B cell (primary cell): ENCODE data around the gene SMTNL2. TPM values are rescaled to one million over a fixed set of nuclear protein-coding genes. Genes with fewer than 3 reads are reported as not detected.

Experiments used
- ATAC-seq: fragments of 200-7000 bp; cut with Tn5 transposase; one replicate; pipeline ENCODE4 v1.10.0; 2021; ENCODE audit warnings: low read depth, mild to moderate bottlenecking, moderate number of reproducible peaks, moderate library complexity
- CTCF ChIA-PET: fragments of 350-600 bp; sonication (Branson Sonifier 250); formaldehyde crosslinking; loops from one replicate; lab custom pipeline; 2021; ENCODE audit warnings: antibody characterized with exemption, inconsistent platforms; lab: Charles Lee
- POLR2A ChIA-PET: fragments of 350-600 bp; sonication (Branson Sonifier 250); formaldehyde crosslinking; loops from one replicate; lab custom pipeline; 2021; ENCODE audit warnings: antibody characterized with exemption; lab: Charles Lee
- DNase-seq: peaks from one replicate; pipeline ENCODE4 v3.0.0; 2013
- H2AFZ ChIP-seq: 2 replicates; pipeline ENCODE4 v1.6.1; 2012; ENCODE audit warnings: mild to moderate bottlenecking, low read depth, low read length; ENCODE audit not compliant: insufficient read depth, poor library complexity, severe bottlenecking
- H3K27ac ChIP-seq, 2 donors: 1 replicate in 1 of 2; 2 replicates in 1 of 2; pipeline ENCODE4 v1.5.1; 2012 to 2013; ENCODE audit warnings: low read length in 2 of 2, mild to moderate bottlenecking in 2 of 2, moderate library complexity in 1 of 2
- H3K27me3 ChIP-seq, 4 experiments: fragments of 200-600 bp in 1 of 4; sonication (generic) in 1 of 4; replicated peaks in 1 of 4; 1 replicate in 2 of 4; 2 replicates in 2 of 4; pipeline versions ENCODE4 v1.6.1 to v1.7.0; 2013 to 2016; ENCODE audit warnings: low read length in 3 of 4, mild to moderate bottlenecking in 2 of 4, mixed read lengths in 1 of 4, moderate library complexity in 1 of 4; ENCODE audit not compliant: insufficient read depth in 4 of 4, control insufficient read depth in 3 of 4; ENCODE audit errors: control extremely low read depth in 1 of 4
- H3K36me3 ChIP-seq, 2 experiments: replicated peaks in 1 of 2; 1 replicate in 1 of 2; 2 replicates in 1 of 2; pipeline versions ENCODE4 v1.6.1 to v1.7.1; 2013; ENCODE audit warnings: low read length in 1 of 2; ENCODE audit not compliant: insufficient read depth in 2 of 2, control insufficient read depth in 1 of 2; ENCODE audit errors: control extremely low read depth in 1 of 2, extremely low read depth in 1 of 2
- H3K4me1 ChIP-seq, 2 donors: fragments of 200-600 bp in 1 of 2; sonication (generic) in 1 of 2; 1 replicate in 1 of 2; 2 replicates in 1 of 2; pipeline versions ENCODE4 v1.5.1 to v1.6.1; 2013 to 2017; ENCODE audit warnings: low read length in 2 of 2; ENCODE audit not compliant: control insufficient read depth in 2 of 2, insufficient read depth in 2 of 2
- H3K4me2 ChIP-seq: replicated peaks from 2 replicates; pipeline ENCODE3; 2012; ENCODE audit warnings: mild to moderate bottlenecking, low read depth, low read length; ENCODE audit not compliant: poor library complexity, severe bottlenecking
- H3K4me3 ChIP-seq, 5 experiments: fragments of 200-600 bp in 1 of 5; sonication (generic) in 1 of 5; 1 replicate in 3 of 5; 2 replicates in 2 of 5; pipeline versions ENCODE4 v1.5.1 to v1.7.0; 2011 to 2016; ENCODE audit warnings: low read length in 4 of 5, mild to moderate bottlenecking in 4 of 5, low read depth in 2 of 5, control low read depth in 1 of 5, moderate library complexity in 1 of 5; ENCODE audit not compliant: insufficient read depth in 1 of 5; ENCODE audit errors: control extremely low read depth in 1 of 5, extremely low read depth in 1 of 5
- H3K79me2 ChIP-seq: fragments of 200-600 bp; sonication (generic); one replicate; pipeline ENCODE4 v1.6.0; 2016; ENCODE audit warnings: low read length; ENCODE audit not compliant: control insufficient read depth, insufficient read depth
- H3K9ac ChIP-seq: fragments of 200-600 bp; sonication (generic); 2 replicates; pipeline ENCODE4 v1.6.1; 2017; ENCODE audit warnings: mild to moderate bottlenecking, low read length, moderate library complexity
- H3K9me3 ChIP-seq, 3 donors: one replicate each; pipeline versions ENCODE4 v1.6.1 to v1.7.1; 2013; ENCODE audit warnings: low read length in 2 of 3; ENCODE audit not compliant: control insufficient read depth in 2 of 3, insufficient read depth in 1 of 3; ENCODE audit errors: control extremely low read depth in 1 of 3
- H4K20me1 ChIP-seq: 2 replicates; pipeline ENCODE4 v1.6.0; 2012; ENCODE audit warnings: mild to moderate bottlenecking, low read length; ENCODE audit not compliant: insufficient read depth, control insufficient read depth, poor library complexity, severe bottlenecking
- H3K27ac Mint-ChIP-seq: one replicate; pipeline ENCODE4 v1.8.0; 2021; ENCODE audit warnings: mixed read lengths
- H3K27me3 Mint-ChIP-seq: one replicate; pipeline ENCODE4 v1.8.0; 2021; ENCODE audit warnings: mixed read lengths
- H3K4me1 Mint-ChIP-seq: one replicate; pipeline ENCODE4 v1.8.0; 2021; ENCODE audit warnings: mixed read lengths
- H3K4me3 Mint-ChIP-seq: one replicate; pipeline ENCODE4 v1.8.0; 2021; ENCODE audit warnings: mixed read lengths
- H3K9me3 Mint-ChIP-seq: one replicate; pipeline ENCODE4 v1.8.0; 2022; ENCODE audit warnings: mixed read lengths; ENCODE audit not compliant: insufficient read depth
- CTCF ChIP-seq: fragments of 200-600 bp; IDR thresholded peaks from one replicate; pipeline ENCODE4 v1.8.0; 2022; ENCODE audit warnings: antibody characterized with exemption, mild to moderate bottlenecking
- EZH2 ChIP-seq: IDR thresholded peaks from 2 replicates; pipeline ENCODE4 v1.6.1; 2012; ENCODE audit warnings: borderline replicate concordance, low read depth, mild to moderate bottlenecking, moderate library complexity, low read length; ENCODE audit not compliant: insufficient read depth, poor library complexity, severe bottlenecking
- WGBS: methylation state at CpG from one replicate; pipeline ENCODE4 v1.1.5; 2013; ENCODE audit warnings: missing lambda C conversion rate; ENCODE audit not compliant: insufficient coverage; 5-methylcytosine and 5-hydroxymethylcytosine counted together
- intact Hi-C: fragments of 100-400 bp; cut with micrococcal nuclease; formaldehyde crosslinking; loops from one replicate; pipeline ENCODE4 v1.10.0; 2022
- polyA plus RNA-seq: library from polyadenylated mRNA; depleted of rRNA; stranded (reverse); fragments of >200 nt; gene quantifications from 2 replicates; pipeline ENCODE4 v1.2.3, GENCODE V29; 2012
- total RNA-seq, 2 donors: library from RNA; stranded (reverse); fragments of 120-200 nt in 1 of 2; gene quantifications; 1 replicate in 1 of 2; 2 replicates in 1 of 2; pipeline versions ENCODE4 v1.2.3 to v1.2.4, GENCODE V29; 2013 to 2022

The SMTNL2 gene
- total and polyA plus RNA-seq, 2 donors (not counting 1 experiment from before 2014, with no cell fraction given), result not detected

DNA sequence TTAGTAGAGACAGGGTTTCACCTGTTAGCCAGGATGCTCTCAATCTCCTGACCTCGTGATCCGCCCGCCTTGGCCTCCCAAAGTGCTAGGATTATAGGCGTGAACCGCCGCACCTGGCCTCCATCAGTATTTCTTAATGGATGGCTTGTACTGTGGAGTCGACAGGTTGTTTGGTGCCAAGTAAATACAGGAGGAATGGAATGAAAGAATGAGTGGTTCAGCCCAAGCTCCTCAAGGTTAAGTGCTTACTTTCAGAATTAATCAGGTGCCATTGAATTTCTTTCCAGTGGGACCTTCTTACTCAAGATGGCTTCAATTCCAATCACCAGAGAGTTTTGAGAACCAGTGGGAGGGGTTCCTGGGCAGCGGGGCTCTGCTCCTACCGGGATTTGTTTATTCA, 32.1 kb downstream of the SMTNL2 start:
- no peak overlapping the region for H3K27ac ChIP-seq
- peaks cover 0 to 3% (median 0%) of the 10 kb centered on the region in 4 experiments for H3K27me3 ChIP-seq
- no peaks in the 10 kb centered on the region for H3K36me3 ChIP-seq
- TF ChIP-seq CTCF, result no peak
- no peak for TF ChIP-seq EZH2
- H2AFZ ChIP-seq, result no peak overlapping the region
- 89% methylated on average over 7 of the region's 9 CpGs for WGBS
- no peaks in the 10 kb centered on the region for H3K79me2 ChIP-seq
- H3K4me2 ChIP-seq, result no peak overlapping the region
- intact Hi-C loops, result no loop called here
- Mint-ChIP-seq H3K27ac (no peak overlapping the region), H3K4me1 (no peaks in the 10 kb centered on the region), H3K4me3 (no peak overlapping the region), H3K9me3 (no peaks in the 10 kb centered on the region), H3K27me3 (peaks cover 23% of the 10 kb centered on the region)
- H4K20me1 ChIP-seq, result no peaks in the 10 kb centered on the region
- H3K4me3 ChIP-seq, result no peak overlapping the region
- ChIA-PET POLR2A (interaction anchor here (0.6 kb wide), 1 partner anchor 191 kb away, joined by 9 read pairs; no protein-coding TSS in a partner anchor), CTCF (interaction anchor here (0.6 kb wide), 1 partner anchor 51 kb away, joined by 3 read pairs; no protein-coding TSS in a partner anchor)
- DNase-seq (no peak), ATAC-seq (no peak)
- H3K4me1 ChIP-seq, result no peaks in the 10 kb centered on the region
- H3K9me3 ChIP-seq, result peaks cover 0 to 5% (median 0%) of the 10 kb centered on the region in 3 donors
- no peak overlapping the region for H3K9ac ChIP-seq

GRCh38 chr17:4617090-4617489, 32.8 kb downstream of the SMTNL2 start:
- Mint-ChIP-seq H3K27ac (no peak overlapping the region), H3K4me1 (no peaks in the 10 kb centered on the region), H3K27me3 (peaks cover 23% of the 10 kb centered on the region), H3K9me3 (no peaks in the 10 kb centered on the region), H3K4me3 (no peak overlapping the region)
- intact Hi-C loops, result no loop called here
- Histone ChIP-seq H2AFZ (no peak overlapping the region), H3K9me3 (peaks cover 2 to 9% (median 2%) of the 10 kb centered on the region in 3 donors), H3K4me1 (no peaks in the 10 kb centered on the region), H3K27ac (no peak overlapping the region), H4K20me1 (no peaks in the 10 kb centered on the region), H3K79me2 (no peaks in the 10 kb centered on the region), H3K9ac (no peak overlapping the region), H3K36me3 (no peaks in the 10 kb centered on the region), H3K27me3 (peaks cover 0 to 3% (median 1%) of the 10 kb centered on the region in 4 experiments), H3K4me3 (no peak overlapping the region), H3K4me2 (no peak overlapping the region)
- WGBS, result 89% methylated on average over 17 of the region's 17 CpGs
- POLR2A ChIA-PET, result no interaction called here
- CTCF ChIA-PET, result no interaction called here
- ATAC-seq, result no peak
- no peak for DNase-seq
- TF ChIP-seq EZH2 (no peak), CTCF (no peak)
